K562 (cell line): ENCODE results near the gene SLC25A26. TPM values are rescaled to one million over a fixed set of nuclear protein-coding genes. Genes with fewer than 3 reads are reported as not detected.

Experiments used
- ATAC-seq: fragments of 200-7000 bp; cut with Tn5 transposase; 3 replicates; pipeline ENCODE4 v1.9.1; 2020; ENCODE audit warnings: moderate library complexity
- BruUV-seq: library from RNA; stranded (reverse); fragments of 400-500 nt; replicated peaks from 2 replicates; lab custom pipeline; 2021; lab: Mats Ljungman, UMichigan
- CTCF ChIA-PET: fragments of 300-600 bp; formaldehyde crosslinking; extraction: SDS; loops from one replicate; lab custom pipeline; 2021; ENCODE audit warnings: low intra/inter-chr PET ratio; lab: Yijun Ruan, JAX
- POLR2A ChIA-PET: fragments of 300-600, 350-650 bp; sonication (Branson Sonifier 250); formaldehyde crosslinking; extraction: SDS; loops from one replicate; lab custom pipeline; 2021; ENCODE audit warnings: antibody characterized with exemption, inconsistent platforms; lab: Yijun Ruan, JAX
- DNase-seq, 4 experiments: peaks; one replicate each; pipeline versions ENCODE4 v3.0.0 to v3.0.0-alpha.2; 2011 to 2018; ENCODE audit warnings: low spot score in 3 of 4, mixed read lengths in 3 of 4; ENCODE audit errors: extremely low read depth in 1 of 4
- FAIRE-seq: peaks from 2 replicates; lab custom pipeline; 2011; peaks lifted over from hg19 to GRCh38; lab: Jason Lieb, UNC
- H2AFZ ChIP-seq: 2 replicates; pipeline ENCODE4 v1.6.0; 2011; ENCODE audit warnings: low read depth, low read length, control low read depth, inconsistent platforms
- H3K27ac ChIP-seq: fragments of 200-600 bp; 3 replicates; pipeline ENCODE4 v1.8.0; 2011; ENCODE audit warnings: low read depth, mild to moderate bottlenecking, control low read depth, inconsistent platforms, low read length, moderate library complexity, mixed read lengths; ENCODE audit errors: extremely low read depth
- H3K27me3 ChIP-seq, 2 experiments: fragments of 300-600 bp in 1 of 2; 2 replicates in 1 of 2; 3 replicates in 1 of 2; pipeline versions ENCODE4 v1.6.0 to v1.8.0; 2011; ENCODE audit warnings: inconsistent platforms in 2 of 2, low read length in 2 of 2, mild to moderate bottlenecking in 1 of 2, mixed read lengths in 1 of 2, moderate library complexity in 1 of 2; ENCODE audit not compliant: control insufficient read depth in 2 of 2, insufficient read depth in 2 of 2
- H3K36me3 ChIP-seq: fragments of 300-600 bp; 3 replicates; pipeline ENCODE4 v1.8.0; 2011; ENCODE audit warnings: mild to moderate bottlenecking, low read length, inconsistent platforms; ENCODE audit not compliant: control insufficient read depth, insufficient read depth
- H3K4me1 ChIP-seq, 2 experiments: fragments of 200-600 bp in 1 of 2; replicated peaks in 1 of 2; 2 replicates in 1 of 2; 3 replicates in 1 of 2; pipeline versions ENCODE4 v1.5.1 to v1.8.0; 2011; ENCODE audit warnings: inconsistent platforms in 2 of 2, low read length in 2 of 2, mild to moderate bottlenecking in 1 of 2, mixed read lengths in 1 of 2, moderate library complexity in 1 of 2; ENCODE audit not compliant: control insufficient read depth in 2 of 2, insufficient read depth in 2 of 2
- H3K4me2 ChIP-seq: 2 replicates; pipeline ENCODE4 v1.6.1; 2011; ENCODE audit warnings: low read length, control low read depth, inconsistent platforms, mixed read lengths; ENCODE audit not compliant: insufficient read depth
- H3K4me3 ChIP-seq: fragments of 200-600 bp; sonication (generic), shearing (Covaris generic); 2 replicates; pipeline ENCODE4 v1.5.1; 2016; ENCODE audit warnings: control low read depth, inconsistent platforms
- H3K79me2 ChIP-seq: fragments of 200-600 bp; 3 replicates; pipeline ENCODE4 v1.8.0; 2011; ENCODE audit warnings: low read length, inconsistent platforms; ENCODE audit not compliant: control insufficient read depth, insufficient read depth
- H3K9ac ChIP-seq, 2 experiments: 2 replicates each; pipeline versions ENCODE4 v1.6.0 to v1.6.1; 2011; ENCODE audit warnings: low read depth in 2 of 2, low read length in 2 of 2, control low read depth in 1 of 2, inconsistent platforms in 1 of 2, mild to moderate bottlenecking in 1 of 2, mixed read lengths in 1 of 2; ENCODE audit not compliant: insufficient read depth in 1 of 2
- H3K9me1 ChIP-seq: one replicate; pipeline ENCODE4 v1.6.0; 2011; ENCODE audit warnings: inconsistent platforms, mild to moderate bottlenecking, low read length, moderate library complexity; ENCODE audit not compliant: control insufficient read depth, insufficient read depth
- H3K9me3 ChIP-seq: replicated peaks from 2 replicates; pipeline ENCODE4 v1.5.1; 2011; ENCODE audit warnings: low read depth, low read length, inconsistent platforms; ENCODE audit not compliant: control insufficient read depth, insufficient read depth
- H4K20me1 ChIP-seq: replicated peaks from 2 replicates; pipeline ENCODE4 v1.6.1; 2011; ENCODE audit warnings: low read length, inconsistent platforms, mixed read lengths; ENCODE audit not compliant: control insufficient read depth, insufficient read depth
- BDP1 ChIP-seq: IDR thresholded peaks from 3 replicates; pipeline ENCODE4 v1.6.1; 2011; ENCODE audit not compliant: insufficient read length, insufficient read depth
- MAZ ChIP-seq, 2 experiments: fragments of 450-650 bp in 1 of 2; sonication (generic) in 1 of 2; formaldehyde crosslinking; IDR thresholded peaks in 1 of 2; conservative IDR thresholded peaks in 1 of 2; 2 replicates each; pipeline versions ENCODE4 v1.4.0 to v1.5.0; 2020; ENCODE audit warnings: mild to moderate bottlenecking in 1 of 2, missing genetic modification reagents in 1 of 2
- SMAD1 ChIP-seq: fragments of 150-350 bp; IDR thresholded peaks from 2 replicates; pipeline ENCODE4 v1.6.1; 2014; ENCODE audit warnings: low read length, low read depth; ENCODE audit not compliant: partially characterized antibody
- TRIM28 ChIP-seq: fragments of 450-650 bp; IDR thresholded peaks from 2 replicates; pipeline ENCODE4 v1.6.1; 2017
- ZC3H8 ChIP-seq: fragments of 450-650 bp; IDR thresholded peaks from 2 replicates; pipeline ENCODE4 v1.6.1; 2017
- ZNF57 ChIP-seq: fragments of 450-650 bp; formaldehyde crosslinking; IDR thresholded peaks from 2 replicates; pipeline ENCODE4 v1.4.0; 2020; ENCODE audit warnings: mild to moderate bottlenecking, moderate library complexity
- WGBS: fragments of 100-300 bp; shearing (Covaris generic); methylation state at CpG from one replicate; pipeline ENCODE4 v1.1.6; 2016; ENCODE audit warnings: low coverage, mixed read lengths; ENCODE audit not compliant: insufficient coverage; ENCODE audit errors: missing lambda C conversion rate; 5-methylcytosine and 5-hydroxymethylcytosine counted together
- in situ Hi-C: fragments of 300-500 bp; cut with MboI; formaldehyde crosslinking; loops from 4 replicates; pipeline ENCODE4 v1.15.0; 2018; ENCODE audit warnings: inconsistent platforms, mixed read lengths
- intact Hi-C: fragments of 100-400 bp; cut with micrococcal nuclease; formaldehyde crosslinking; loops from 2 replicates; pipeline ENCODE4 v1.14.2; 2022
- polyA plus RNA-seq, 8 experiments: library from polyadenylated mRNA; depleted of rRNA in 4 of 8; stranded (reverse) in 5 of 8; unstranded in 3 of 8; fragments of >200 nt; fragmentation: Nextera tagmentation in 2 of 8; fragmentation: Illumina TruSeq in 1 of 8; extraction: Ambion mirVana in 2 of 8; extraction: Trizol in 1 of 8; gene quantifications; 2 replicates each; pipeline versions ENCODE4 v1.2.1 to v1.2.3, GENCODE V29; 2011 to 2014; ENCODE audit warnings: inconsistent platforms in 1 of 8, missing spikeins in 1 of 8
- total RNA-seq, 7 experiments: library from RNA; depleted of rRNA in 6 of 7; stranded (reverse); fragments of >200 nt in 6 of 7; fragmentation: Illumina TruSeq in 2 of 7; extraction: Trizol in 2 of 7; gene quantifications; 2 replicates each; pipeline versions ENCODE4 v1.2.1 to v1.2.3, GENCODE V29; 2011 to 2021; ENCODE audit warnings: low replicate concordance in 1 of 7
- TF ChIP-seq, protein P1 (sequence below): fragments of 200-600 bp; sonication (generic); IDR thresholded peaks from one replicate; pipeline ENCODE4 v1.6.1; 2012; ENCODE audit warnings: mild to moderate bottlenecking, low read depth, low read length, inconsistent platforms
- TF ChIP-seq, protein P2 (sequence below): fragments of 450-650 bp; formaldehyde crosslinking; IDR thresholded peaks from 2 replicates; pipeline ENCODE4 v1.4.0; 2022; ENCODE audit warnings: mild to moderate bottlenecking, moderate library complexity
- TF ChIP-seq, protein P3 (sequence below): fragments of 450-650 bp; IDR thresholded peaks from 2 replicates; pipeline ENCODE4 v1.6.1; 2016

SLC25A26 gene
- total and polyA plus RNA-seq, 9 of the 15 experiments (the other 6 are each of a cell fraction or from before 2014, with no cell fraction given): 7.2 to 29.1 (median 12.6) TPM

DNA sequence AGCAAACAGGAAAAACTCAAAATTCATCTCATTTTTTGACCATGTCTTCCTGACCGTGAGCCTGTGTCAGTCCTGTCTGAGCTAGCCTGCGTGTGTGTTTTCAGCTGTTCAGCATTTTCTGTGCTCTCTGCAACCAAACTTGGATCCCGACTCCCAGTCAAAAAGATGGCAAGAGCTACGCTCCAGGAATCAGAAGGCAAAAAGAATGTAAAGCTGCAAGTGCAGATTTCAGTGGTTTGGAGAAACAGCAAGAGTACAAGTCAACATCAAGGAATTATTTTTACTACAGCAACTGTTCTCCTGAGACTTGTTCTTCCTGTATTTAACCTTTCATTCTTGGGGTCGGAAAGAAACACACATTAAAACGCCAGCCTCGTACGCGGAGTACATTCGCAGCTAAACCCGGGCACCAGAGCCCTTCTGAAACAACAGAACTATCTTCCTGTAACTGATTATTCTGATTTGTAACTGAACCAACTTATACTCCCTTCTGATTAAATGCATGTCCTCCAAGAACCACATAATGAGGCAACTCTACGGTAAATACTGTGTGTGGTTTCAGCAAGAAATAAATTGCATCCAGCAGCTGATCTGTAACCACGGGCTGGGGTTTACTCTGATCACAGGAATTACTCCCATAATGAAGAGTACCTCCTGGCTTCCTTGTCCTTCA lies 172.7 kb downstream of the SLC25A26 start:
- no peaks in the 10 kb centered on the region for H3K9me3 ChIP-seq
- no peak for ATAC-seq
- no peaks in the 10 kb centered on the region for H4K20me1 ChIP-seq
- FAIRE-seq: no peak
- ChIA-PET CTCF (no interaction called here), POLR2A (no interaction called here)
- intact Hi-C loops: no loop called here
- peaks cover 0 to 10% of the 10 kb centered on the region in 2 experiments; a peak in 3 of 5 replicates for H3K4me1 ChIP-seq
- in situ Hi-C loops: no loop called here
- H3K9ac ChIP-seq: no peak overlapping the region
- TF ChIP-seq ZC3H8 (no peak), ZNF57 (no peak), TRIM28 (no peak), SMAD1 (no peak), MAZ (CRISPR knock-in tag; conservative IDR thresholded peaks at IDR 0.05 in 1 of 2, IDR thresholded peaks at IDR 0.05 in 1 of 2) (no peak), BDP1 (no peak)
- TF ChIP-seq, protein P1, sequence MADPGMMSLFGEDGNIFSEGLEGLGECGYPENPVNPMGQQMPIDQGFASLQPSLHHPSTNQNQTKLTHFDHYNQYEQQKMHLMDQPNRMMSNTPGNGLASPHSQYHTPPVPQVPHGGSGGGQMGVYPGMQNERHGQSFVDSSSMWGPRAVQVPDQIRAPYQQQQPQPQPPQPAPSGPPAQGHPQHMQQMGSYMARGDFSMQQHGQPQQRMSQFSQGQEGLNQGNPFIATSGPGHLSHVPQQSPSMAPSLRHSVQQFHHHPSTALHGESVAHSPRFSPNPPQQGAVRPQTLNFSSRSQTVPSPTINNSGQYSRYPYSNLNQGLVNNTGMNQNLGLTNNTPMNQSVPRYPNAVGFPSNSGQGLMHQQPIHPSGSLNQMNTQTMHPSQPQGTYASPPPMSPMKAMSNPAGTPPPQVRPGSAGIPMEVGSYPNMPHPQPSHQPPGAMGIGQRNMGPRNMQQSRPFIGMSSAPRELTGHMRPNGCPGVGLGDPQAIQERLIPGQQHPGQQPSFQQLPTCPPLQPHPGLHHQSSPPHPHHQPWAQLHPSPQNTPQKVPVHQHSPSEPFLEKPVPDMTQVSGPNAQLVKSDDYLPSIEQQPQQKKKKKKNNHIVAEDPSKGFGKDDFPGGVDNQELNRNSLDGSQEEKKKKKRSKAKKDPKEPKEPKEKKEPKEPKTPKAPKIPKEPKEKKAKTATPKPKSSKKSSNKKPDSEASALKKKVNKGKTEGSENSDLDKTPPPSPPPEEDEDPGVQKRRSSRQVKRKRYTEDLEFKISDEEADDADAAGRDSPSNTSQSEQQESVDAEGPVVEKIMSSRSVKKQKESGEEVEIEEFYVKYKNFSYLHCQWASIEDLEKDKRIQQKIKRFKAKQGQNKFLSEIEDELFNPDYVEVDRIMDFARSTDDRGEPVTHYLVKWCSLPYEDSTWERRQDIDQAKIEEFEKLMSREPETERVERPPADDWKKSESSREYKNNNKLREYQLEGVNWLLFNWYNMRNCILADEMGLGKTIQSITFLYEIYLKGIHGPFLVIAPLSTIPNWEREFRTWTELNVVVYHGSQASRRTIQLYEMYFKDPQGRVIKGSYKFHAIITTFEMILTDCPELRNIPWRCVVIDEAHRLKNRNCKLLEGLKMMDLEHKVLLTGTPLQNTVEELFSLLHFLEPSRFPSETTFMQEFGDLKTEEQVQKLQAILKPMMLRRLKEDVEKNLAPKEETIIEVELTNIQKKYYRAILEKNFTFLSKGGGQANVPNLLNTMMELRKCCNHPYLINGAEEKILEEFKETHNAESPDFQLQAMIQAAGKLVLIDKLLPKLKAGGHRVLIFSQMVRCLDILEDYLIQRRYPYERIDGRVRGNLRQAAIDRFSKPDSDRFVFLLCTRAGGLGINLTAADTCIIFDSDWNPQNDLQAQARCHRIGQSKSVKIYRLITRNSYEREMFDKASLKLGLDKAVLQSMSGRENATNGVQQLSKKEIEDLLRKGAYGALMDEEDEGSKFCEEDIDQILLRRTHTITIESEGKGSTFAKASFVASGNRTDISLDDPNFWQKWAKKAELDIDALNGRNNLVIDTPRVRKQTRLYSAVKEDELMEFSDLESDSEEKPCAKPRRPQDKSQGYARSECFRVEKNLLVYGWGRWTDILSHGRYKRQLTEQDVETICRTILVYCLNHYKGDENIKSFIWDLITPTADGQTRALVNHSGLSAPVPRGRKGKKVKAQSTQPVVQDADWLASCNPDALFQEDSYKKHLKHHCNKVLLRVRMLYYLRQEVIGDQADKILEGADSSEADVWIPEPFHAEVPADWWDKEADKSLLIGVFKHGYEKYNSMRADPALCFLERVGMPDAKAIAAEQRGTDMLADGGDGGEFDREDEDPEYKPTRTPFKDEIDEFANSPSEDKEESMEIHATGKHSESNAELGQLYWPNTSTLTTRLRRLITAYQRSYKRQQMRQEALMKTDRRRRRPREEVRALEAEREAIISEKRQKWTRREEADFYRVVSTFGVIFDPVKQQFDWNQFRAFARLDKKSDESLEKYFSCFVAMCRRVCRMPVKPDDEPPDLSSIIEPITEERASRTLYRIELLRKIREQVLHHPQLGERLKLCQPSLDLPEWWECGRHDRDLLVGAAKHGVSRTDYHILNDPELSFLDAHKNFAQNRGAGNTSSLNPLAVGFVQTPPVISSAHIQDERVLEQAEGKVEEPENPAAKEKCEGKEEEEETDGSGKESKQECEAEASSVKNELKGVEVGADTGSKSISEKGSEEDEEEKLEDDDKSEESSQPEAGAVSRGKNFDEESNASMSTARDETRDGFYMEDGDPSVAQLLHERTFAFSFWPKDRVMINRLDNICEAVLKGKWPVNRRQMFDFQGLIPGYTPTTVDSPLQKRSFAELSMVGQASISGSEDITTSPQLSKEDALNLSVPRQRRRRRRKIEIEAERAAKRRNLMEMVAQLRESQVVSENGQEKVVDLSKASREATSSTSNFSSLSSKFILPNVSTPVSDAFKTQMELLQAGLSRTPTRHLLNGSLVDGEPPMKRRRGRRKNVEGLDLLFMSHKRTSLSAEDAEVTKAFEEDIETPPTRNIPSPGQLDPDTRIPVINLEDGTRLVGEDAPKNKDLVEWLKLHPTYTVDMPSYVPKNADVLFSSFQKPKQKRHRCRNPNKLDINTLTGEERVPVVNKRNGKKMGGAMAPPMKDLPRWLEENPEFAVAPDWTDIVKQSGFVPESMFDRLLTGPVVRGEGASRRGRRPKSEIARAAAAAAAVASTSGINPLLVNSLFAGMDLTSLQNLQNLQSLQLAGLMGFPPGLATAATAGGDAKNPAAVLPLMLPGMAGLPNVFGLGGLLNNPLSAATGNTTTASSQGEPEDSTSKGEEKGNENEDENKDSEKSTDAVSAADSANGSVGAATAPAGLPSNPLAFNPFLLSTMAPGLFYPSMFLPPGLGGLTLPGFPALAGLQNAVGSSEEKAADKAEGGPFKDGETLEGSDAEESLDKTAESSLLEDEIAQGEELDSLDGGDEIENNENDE: no peak
- TF ChIP-seq, protein P2, sequence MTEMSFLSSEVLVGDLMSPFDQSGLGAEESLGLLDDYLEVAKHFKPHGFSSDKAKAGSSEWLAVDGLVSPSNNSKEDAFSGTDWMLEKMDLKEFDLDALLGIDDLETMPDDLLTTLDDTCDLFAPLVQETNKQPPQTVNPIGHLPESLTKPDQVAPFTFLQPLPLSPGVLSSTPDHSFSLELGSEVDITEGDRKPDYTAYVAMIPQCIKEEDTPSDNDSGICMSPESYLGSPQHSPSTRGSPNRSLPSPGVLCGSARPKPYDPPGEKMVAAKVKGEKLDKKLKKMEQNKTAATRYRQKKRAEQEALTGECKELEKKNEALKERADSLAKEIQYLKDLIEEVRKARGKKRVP (CRISPR knock-in tag): no peak
- TF ChIP-seq, protein P3, sequence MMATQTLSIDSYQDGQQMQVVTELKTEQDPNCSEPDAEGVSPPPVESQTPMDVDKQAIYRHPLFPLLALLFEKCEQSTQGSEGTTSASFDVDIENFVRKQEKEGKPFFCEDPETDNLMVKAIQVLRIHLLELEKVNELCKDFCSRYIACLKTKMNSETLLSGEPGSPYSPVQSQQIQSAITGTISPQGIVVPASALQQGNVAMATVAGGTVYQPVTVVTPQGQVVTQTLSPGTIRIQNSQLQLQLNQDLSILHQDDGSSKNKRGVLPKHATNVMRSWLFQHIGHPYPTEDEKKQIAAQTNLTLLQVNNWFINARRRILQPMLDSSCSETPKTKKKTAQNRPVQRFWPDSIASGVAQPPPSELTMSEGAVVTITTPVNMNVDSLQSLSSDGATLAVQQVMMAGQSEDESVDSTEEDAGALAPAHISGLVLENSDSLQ: no peak
- no peak overlapping the region for H2AFZ ChIP-seq
- H3K9me1 ChIP-seq: no peaks in the 10 kb centered on the region
- H3K4me2 ChIP-seq: no peak overlapping the region
- no peaks in the 10 kb centered on the region for H3K79me2 ChIP-seq
- H3K27ac ChIP-seq: no peak overlapping the region
- BruUV-seq: no TSS peak
- no peaks in the 10 kb centered on the region for H3K36me3 ChIP-seq
- peaks cover 0 to 4% of the 10 kb centered on the region in 2 experiments; a peak in 1 of 5 replicates for H3K27me3 ChIP-seq
- no peak overlapping the region for H3K4me3 ChIP-seq
- no peak for DNase-seq
- 40% methylated on average over 11 of the region's 13 CpGs for WGBS
